HepG2 (cell line): ENCODE measurements around the gene BCCIP. TPM values are rescaled to one million over a fixed set of nuclear protein-coding genes. Genes with fewer than 3 reads are reported as not detected.

ENCODE experiments used
- ATAC-seq: fragments of 200-7000 bp; cut with Tn5 transposase; 3 replicates; pipeline ENCODE4 v1.9.1; 2020; ENCODE audit warnings: mild to moderate bottlenecking, moderate library complexity
- BruUV-seq: library from RNA; stranded (reverse); fragments of 400-500 nt; replicated peaks from 2 replicates; lab custom pipeline; 2021; lab: Mats Ljungman, UMichigan
- CTCF ChIA-PET: fragments of 300-600 bp; formaldehyde crosslinking; extraction: SDS; loops from one replicate; lab custom pipeline; 2021; ENCODE audit warnings: low total read pairs, inconsistent platforms, low intra/inter-chr PET ratio; lab: Yijun Ruan, JAX
- POLR2A ChIA-PET: fragments of 350-600 bp; sonication (Branson Sonifier 250); formaldehyde crosslinking; loops from one replicate; lab custom pipeline; 2020; ENCODE audit warnings: antibody characterized with exemption, inconsistent platforms; lab: Yijun Ruan, JAX
- DNase-seq: peaks from one replicate; pipeline ENCODE4 v3.0.0-alpha.2; 2015; ENCODE audit warnings: low spot score
- FAIRE-seq: peaks from 3 replicates; lab custom pipeline; 2011; peaks lifted over from hg19 to GRCh38; lab: Jason Lieb, UNC
- H2AFZ ChIP-seq: one replicate; pipeline ENCODE4 v1.6.1; 2011; ENCODE audit warnings: low read length, inconsistent platforms
- H3K27ac ChIP-seq: fragments of 300-600 bp; 3 replicates; pipeline ENCODE4 v1.8.0; 2011; ENCODE audit warnings: mixed run types, mild to moderate bottlenecking, mixed read lengths, low read length, inconsistent platforms; ENCODE audit not compliant: insufficient read depth; ENCODE audit errors: extremely low read length
- H3K27me3 ChIP-seq, 2 experiments: fragments of 200-600 bp in 1 of 2; 2 replicates in 1 of 2; 3 replicates in 1 of 2; pipeline versions ENCODE4 v1.6.0 to v1.8.0; 2011; ENCODE audit warnings: low read length in 2 of 2, mild to moderate bottlenecking in 2 of 2, moderate library complexity in 2 of 2, inconsistent platforms in 1 of 2; ENCODE audit not compliant: insufficient read depth in 2 of 2, control insufficient read depth in 1 of 2
- H3K36me3 ChIP-seq, 2 experiments: fragments of 200-600 bp in 1 of 2; replicated peaks in 1 of 2; 2 replicates in 1 of 2; 3 replicates in 1 of 2; pipeline versions ENCODE4 v1.5.1 to v1.8.0; 2011; ENCODE audit warnings: low read length in 2 of 2, inconsistent platforms in 1 of 2; ENCODE audit not compliant: insufficient read depth in 2 of 2, control insufficient read depth in 1 of 2
- H3K4me1 ChIP-seq: 2 replicates; pipeline ENCODE4 v1.5.1; 2012; ENCODE audit warnings: low read length, inconsistent platforms; ENCODE audit not compliant: insufficient read depth
- H3K4me2 ChIP-seq: 2 replicates; pipeline ENCODE4 v1.6.0; 2011; ENCODE audit warnings: low read depth, low read length, inconsistent platforms
- H3K4me3 ChIP-seq, 3 experiments: fragments of 200-600 bp in 1 of 3; sonication (generic), shearing (Covaris generic) in 1 of 3; replicated peaks in 1 of 3; 2 replicates each; pipeline ENCODE4 v1.5.1; 2011 to 2016; ENCODE audit warnings: low read length in 3 of 3, inconsistent platforms in 2 of 3, low read depth in 2 of 3, mild to moderate bottlenecking in 2 of 3, control low read depth in 1 of 3, mixed read lengths in 1 of 3; ENCODE audit not compliant: insufficient read depth in 1 of 3
- H3K79me2 ChIP-seq: one replicate; pipeline ENCODE4 v1.6.1; 2011; ENCODE audit warnings: low read length, inconsistent platforms; ENCODE audit not compliant: insufficient read depth
- H3K9ac ChIP-seq: 2 replicates; pipeline ENCODE4 v1.6.0; 2011; ENCODE audit warnings: mild to moderate bottlenecking, low read depth, low read length, inconsistent platforms; ENCODE audit not compliant: insufficient read depth
- H3K9me3 ChIP-seq: 2 replicates; pipeline ENCODE4 v1.5.1; 2012; ENCODE audit warnings: mild to moderate bottlenecking, low read length
- H4K20me1 ChIP-seq: 2 replicates; pipeline ENCODE4 v1.6.0; 2011; ENCODE audit warnings: inconsistent platforms, mild to moderate bottlenecking, low read length, moderate library complexity; ENCODE audit not compliant: insufficient read depth
- KLF13 ChIP-seq: sonication (generic); formaldehyde crosslinking; IDR thresholded peaks from 2 replicates; pipeline ENCODE4 v1.4.0; 2020; ENCODE audit warnings: mild to moderate bottlenecking, missing genetic modification reagents
- MEF2D ChIP-seq: sonication (generic); formaldehyde crosslinking; IDR thresholded peaks from 2 replicates; pipeline ENCODE4 v1.5.1; 2020; ENCODE audit warnings: mild to moderate bottlenecking, missing genetic modification reagents
- NCOA1 ChIP-seq: sonication (generic); formaldehyde crosslinking; IDR thresholded peaks from 2 replicates; pipeline ENCODE4 v1.9.0; 2021; ENCODE audit warnings: missing genetic modification reagents
- STAG1 ChIP-seq: sonication (generic); formaldehyde crosslinking; IDR thresholded peaks from 2 replicates; pipeline ENCODE4 v1.4.0; 2020; ENCODE audit warnings: missing genetic modification reagents
- ZNF12 ChIP-seq: sonication (generic); formaldehyde crosslinking; IDR thresholded peaks from 2 replicates; pipeline ENCODE4 v1.5.0; 2020; ENCODE audit warnings: missing genetic modification reagents
- ZNF629 ChIP-seq: sonication (generic); formaldehyde crosslinking; conservative IDR thresholded peaks from 2 replicates; pipeline ENCODE4 v1.5.0; 2020; ENCODE audit warnings: missing genetic modification reagents
- WGBS: methylation state at CpG from one replicate; pipeline ENCODE4 v1.1.6; 2017; ENCODE audit warnings: low lambda C conversion rate; 5-methylcytosine and 5-hydroxymethylcytosine counted together
- in situ Hi-C: cut with HindIII; loops from 2 replicates; pipeline ENCODE4 v1.10.0; 2017; ENCODE audit warnings: low pct_unique_long_range_greater_than_20kb; ENCODE audit not compliant: extremely low pct_ligation_motif_present
- intact Hi-C: fragments of 100-400 bp; cut with micrococcal nuclease; formaldehyde crosslinking; loops from one replicate; pipeline ENCODE4 v1.10.0; 2022; ENCODE audit not compliant: unreplicated experiment
- polyA plus RNA-seq, 8 experiments: library from polyadenylated mRNA; depleted of rRNA in 3 of 8; stranded (reverse) in 7 of 8; unstranded in 1 of 8; fragments of >200 nt; fragmentation: Illumina TruSeq in 4 of 8; extraction: Trizol in 4 of 8; gene quantifications; 2 replicates each; pipeline versions ENCODE4 v1.2.1 to v1.2.3, GENCODE V29; 2011 to 2016; ENCODE audit warnings: low read depth in 4 of 8, missing spikeins in 1 of 8, mixed read lengths in 1 of 8; ENCODE audit not compliant: insufficient read depth in 1 of 8
- total RNA-seq, 5 experiments: library from RNA; depleted of rRNA; stranded (reverse); fragments of >200 nt; fragmentation: Illumina TruSeq; extraction: Trizol; gene quantifications; 2 replicates each; pipeline ENCODE4 v1.2.3, GENCODE V29; 2016; ENCODE audit warnings: low read depth in 1 of 5
- TF ChIP-seq, protein P1 (sequence below): sonication (generic); formaldehyde crosslinking; IDR thresholded peaks from 2 replicates; pipeline ENCODE4 v1.4.0; 2020; ENCODE audit warnings: missing genetic modification reagents
- TF ChIP-seq, protein P2 (sequence below): sonication (generic); formaldehyde crosslinking; IDR thresholded peaks from 2 replicates; pipeline ENCODE4 v1.5.0; 2020; ENCODE audit warnings: mild to moderate bottlenecking, missing genetic modification reagents, moderate library complexity

BCCIP gene
- total and polyA plus RNA-seq, 2 of the 13 experiments (the other 11 are each of a cell fraction or from before 2014, with no cell fraction given) = 37.0 to 132 TPM

DNA sequence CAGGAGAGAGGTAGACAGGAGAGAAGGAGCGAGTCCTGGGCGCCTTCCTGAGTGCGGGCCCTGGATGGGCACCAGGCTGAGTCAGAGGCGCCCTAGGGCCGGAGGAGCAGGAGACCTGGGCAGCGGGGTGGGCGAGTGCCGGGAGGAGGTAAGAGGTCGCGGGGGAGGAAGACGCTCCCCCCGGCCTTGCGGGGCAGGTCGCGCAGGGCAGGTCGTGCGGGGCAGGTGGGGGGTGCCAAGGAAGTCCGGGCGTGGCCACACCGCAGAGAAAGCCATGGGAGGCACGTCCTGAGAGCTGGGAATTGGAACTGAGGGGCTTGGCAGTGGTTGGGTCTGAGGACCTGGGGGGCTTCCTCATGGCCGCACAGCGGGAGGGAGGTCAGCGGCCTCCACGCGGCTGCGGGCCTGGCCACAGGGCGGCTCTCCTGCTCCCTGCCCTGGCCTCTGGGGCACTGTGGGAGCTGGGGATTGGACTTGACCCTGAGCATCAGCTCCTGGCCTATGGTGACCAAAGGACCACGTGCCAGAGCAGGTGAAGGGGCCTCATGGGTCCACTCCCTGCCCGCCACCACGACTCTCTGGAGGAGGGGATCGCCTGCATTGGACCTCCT, 48.7 kb upstream of the BCCIP start:
- ATAC-seq (peak; percentile 10; the same call in 2 of the 3 replicates), FAIRE-seq (no peak), DNase-seq (no peak)
- TF ChIP-seq, protein P1, sequence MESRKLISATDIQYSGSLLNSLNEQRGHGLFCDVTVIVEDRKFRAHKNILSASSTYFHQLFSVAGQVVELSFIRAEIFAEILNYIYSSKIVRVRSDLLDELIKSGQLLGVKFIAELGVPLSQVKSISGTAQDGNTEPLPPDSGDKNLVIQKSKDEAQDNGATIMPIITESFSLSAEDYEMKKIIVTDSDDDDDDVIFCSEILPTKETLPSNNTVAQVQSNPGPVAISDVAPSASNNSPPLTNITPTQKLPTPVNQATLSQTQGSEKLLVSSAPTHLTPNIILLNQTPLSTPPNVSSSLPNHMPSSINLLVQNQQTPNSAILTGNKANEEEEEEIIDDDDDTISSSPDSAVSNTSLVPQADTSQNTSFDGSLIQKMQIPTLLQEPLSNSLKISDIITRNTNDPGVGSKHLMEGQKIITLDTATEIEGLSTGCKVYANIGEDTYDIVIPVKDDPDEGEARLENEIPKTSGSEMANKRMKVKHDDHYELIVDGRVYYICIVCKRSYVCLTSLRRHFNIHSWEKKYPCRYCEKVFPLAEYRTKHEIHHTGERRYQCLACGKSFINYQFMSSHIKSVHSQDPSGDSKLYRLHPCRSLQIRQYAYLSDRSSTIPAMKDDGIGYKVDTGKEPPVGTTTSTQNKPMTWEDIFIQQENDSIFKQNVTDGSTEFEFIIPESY = peak; percentile 89
- TF ChIP-seq ZNF12 (CRISPR knock-in tag) = no peak
- no peak for TF ChIP-seq MEF2D (CRISPR knock-in tag)
- TF ChIP-seq, protein P2, sequence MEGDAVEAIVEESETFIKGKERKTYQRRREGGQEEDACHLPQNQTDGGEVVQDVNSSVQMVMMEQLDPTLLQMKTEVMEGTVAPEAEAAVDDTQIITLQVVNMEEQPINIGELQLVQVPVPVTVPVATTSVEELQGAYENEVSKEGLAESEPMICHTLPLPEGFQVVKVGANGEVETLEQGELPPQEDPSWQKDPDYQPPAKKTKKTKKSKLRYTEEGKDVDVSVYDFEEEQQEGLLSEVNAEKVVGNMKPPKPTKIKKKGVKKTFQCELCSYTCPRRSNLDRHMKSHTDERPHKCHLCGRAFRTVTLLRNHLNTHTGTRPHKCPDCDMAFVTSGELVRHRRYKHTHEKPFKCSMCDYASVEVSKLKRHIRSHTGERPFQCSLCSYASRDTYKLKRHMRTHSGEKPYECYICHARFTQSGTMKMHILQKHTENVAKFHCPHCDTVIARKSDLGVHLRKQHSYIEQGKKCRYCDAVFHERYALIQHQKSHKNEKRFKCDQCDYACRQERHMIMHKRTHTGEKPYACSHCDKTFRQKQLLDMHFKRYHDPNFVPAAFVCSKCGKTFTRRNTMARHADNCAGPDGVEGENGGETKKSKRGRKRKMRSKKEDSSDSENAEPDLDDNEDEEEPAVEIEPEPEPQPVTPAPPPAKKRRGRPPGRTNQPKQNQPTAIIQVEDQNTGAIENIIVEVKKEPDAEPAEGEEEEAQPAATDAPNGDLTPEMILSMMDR (CRISPR knock-in tag) = peak; percentile 47
- peak; percentile 28 for TF ChIP-seq STAG1
- no peak for TF ChIP-seq KLF13 (CRISPR knock-in tag)
- no peak for TF ChIP-seq ZNF629 (CRISPR knock-in tag)
- TF ChIP-seq NCOA1 (CRISPR knock-in tag) = no peak
- intact Hi-C loops = loop anchor here (10.0 kb wide), 1 partner anchor 50 kb away; the partner anchor contains the start of genes BCCIP and UROS
- Histone ChIP-seq H3K4me1 (peaks cover 28% of the 10 kb centered on the region), H2AFZ (no peak overlapping the region), H3K9me3 (no peaks in the 10 kb centered on the region), H3K27me3 (no peaks in the 10 kb centered on the region; a peak in 3 of 5 replicates), H3K36me3 (no peaks in the 10 kb centered on the region), H3K79me2 (no peaks in the 10 kb centered on the region), H4K20me1 (no peaks in the 10 kb centered on the region), H3K4me2 (no peak overlapping the region), H3K9ac (no peak overlapping the region), H3K27ac (no peak overlapping the region), H3K4me3 (no peak overlapping the region)
- ChIA-PET CTCF (no interaction called here), POLR2A (no interaction called here)
- WGBS = 81% methylated on average over 22 of the region's 32 CpGs
- in situ Hi-C loops = no loop called here
- BruUV-seq = no TSS peak
